ENCODE results near the gene ANTXR2.
"Not testable (repeated sequence)": the region's sequence is repeated elsewhere in the genome, so short reads cannot be mapped to it uniquely, and the experiment has no call there.

- TF ChIP-seq, protein P1, sequence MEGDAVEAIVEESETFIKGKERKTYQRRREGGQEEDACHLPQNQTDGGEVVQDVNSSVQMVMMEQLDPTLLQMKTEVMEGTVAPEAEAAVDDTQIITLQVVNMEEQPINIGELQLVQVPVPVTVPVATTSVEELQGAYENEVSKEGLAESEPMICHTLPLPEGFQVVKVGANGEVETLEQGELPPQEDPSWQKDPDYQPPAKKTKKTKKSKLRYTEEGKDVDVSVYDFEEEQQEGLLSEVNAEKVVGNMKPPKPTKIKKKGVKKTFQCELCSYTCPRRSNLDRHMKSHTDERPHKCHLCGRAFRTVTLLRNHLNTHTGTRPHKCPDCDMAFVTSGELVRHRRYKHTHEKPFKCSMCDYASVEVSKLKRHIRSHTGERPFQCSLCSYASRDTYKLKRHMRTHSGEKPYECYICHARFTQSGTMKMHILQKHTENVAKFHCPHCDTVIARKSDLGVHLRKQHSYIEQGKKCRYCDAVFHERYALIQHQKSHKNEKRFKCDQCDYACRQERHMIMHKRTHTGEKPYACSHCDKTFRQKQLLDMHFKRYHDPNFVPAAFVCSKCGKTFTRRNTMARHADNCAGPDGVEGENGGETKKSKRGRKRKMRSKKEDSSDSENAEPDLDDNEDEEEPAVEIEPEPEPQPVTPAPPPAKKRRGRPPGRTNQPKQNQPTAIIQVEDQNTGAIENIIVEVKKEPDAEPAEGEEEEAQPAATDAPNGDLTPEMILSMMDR (conservative IDR thresholded peaks at IDR 0.05; ENCODE audit: low read length): not testable (repeated sequence)
- not testable (repeated sequence) for TF ChIP-seq EZH2phosphoT487 (IDR thresholded peaks at IDR 0.05; ENCODE audit: borderline replicate concordance, low read depth, low read length)
Measured at GRCh38 chr4:79889026-79889425, 184.0 kb downstream of the ANTXR2 start.
